Brain microvascular endothelial cell (primary cell): ENCODE measurements around the gene SPRED2.

ENCODE experiments used
- DNase-seq: peaks from one replicate; pipeline ENCODE4 v3.0.0-alpha.2; 2020
- H3K27ac ChIP-seq: fragments of 250-450 bp; sonication (Bioruptor Pico); 2 replicates; pipeline ENCODE4 v1.5.1; 2020; ENCODE audit warnings: mild to moderate bottlenecking, moderate library complexity
- H3K27me3 ChIP-seq: fragments of 250-450 bp; sonication (Bioruptor Pico); replicated peaks from 2 replicates; pipeline ENCODE4 v1.5.1; 2020; ENCODE audit warnings: mild to moderate bottlenecking
- H3K36me3 ChIP-seq: fragments of 250-450 bp; sonication (Bioruptor Pico); replicated peaks from 2 replicates; pipeline ENCODE4 v1.5.1; 2020; ENCODE audit warnings: mild to moderate bottlenecking
- H3K4me3 ChIP-seq: 2 replicates; pipeline ENCODE4 v1.5.1; 2011; ENCODE audit warnings: low read depth, mild to moderate bottlenecking, control low read depth, low read length, moderate library complexity
- in situ Hi-C: cut with HindIII; loops from 2 replicates; pipeline ENCODE4 v1.10.0; 2017; ENCODE audit warnings: low sequenced_read_pairs, low pct_ligation_motif_present
- TF ChIP-seq, protein P1 (sequence below): IDR thresholded peaks from 2 replicates; pipeline ENCODE4 v1.5.1; 2011; ENCODE audit warnings: low read depth, mild to moderate bottlenecking, moderate library complexity, low read length, control low read depth, inconsistent platforms; ENCODE audit errors: missing control alignments

The SPRED2 gene

DNA sequence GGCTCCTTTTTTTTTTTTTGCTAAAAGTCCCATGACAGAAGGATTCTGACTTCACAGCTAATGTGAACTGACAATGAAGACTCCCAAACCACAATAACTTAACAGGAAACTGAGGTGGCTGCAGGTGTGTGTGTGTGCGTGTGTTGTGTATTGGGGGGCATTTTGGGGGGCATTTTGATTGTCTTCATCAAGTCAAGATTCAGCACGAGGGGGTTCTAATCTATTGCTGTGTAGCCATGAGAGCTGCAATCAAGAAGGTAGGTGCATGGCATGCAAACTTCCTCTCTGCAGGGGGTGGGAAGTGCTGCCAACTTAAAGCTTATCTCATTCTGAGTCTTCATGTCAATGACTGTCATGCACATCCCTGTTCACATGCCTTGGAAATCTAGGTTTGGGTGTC lies 25.2 kb downstream of the SPRED2 start:
- Histone ChIP-seq H3K27me3 (no peaks in the 10 kb centered on the region), H3K4me3 (no peak overlapping the region), H3K27ac (no peak overlapping the region), H3K36me3 (no peaks in the 10 kb centered on the region)
- TF ChIP-seq, protein P1, sequence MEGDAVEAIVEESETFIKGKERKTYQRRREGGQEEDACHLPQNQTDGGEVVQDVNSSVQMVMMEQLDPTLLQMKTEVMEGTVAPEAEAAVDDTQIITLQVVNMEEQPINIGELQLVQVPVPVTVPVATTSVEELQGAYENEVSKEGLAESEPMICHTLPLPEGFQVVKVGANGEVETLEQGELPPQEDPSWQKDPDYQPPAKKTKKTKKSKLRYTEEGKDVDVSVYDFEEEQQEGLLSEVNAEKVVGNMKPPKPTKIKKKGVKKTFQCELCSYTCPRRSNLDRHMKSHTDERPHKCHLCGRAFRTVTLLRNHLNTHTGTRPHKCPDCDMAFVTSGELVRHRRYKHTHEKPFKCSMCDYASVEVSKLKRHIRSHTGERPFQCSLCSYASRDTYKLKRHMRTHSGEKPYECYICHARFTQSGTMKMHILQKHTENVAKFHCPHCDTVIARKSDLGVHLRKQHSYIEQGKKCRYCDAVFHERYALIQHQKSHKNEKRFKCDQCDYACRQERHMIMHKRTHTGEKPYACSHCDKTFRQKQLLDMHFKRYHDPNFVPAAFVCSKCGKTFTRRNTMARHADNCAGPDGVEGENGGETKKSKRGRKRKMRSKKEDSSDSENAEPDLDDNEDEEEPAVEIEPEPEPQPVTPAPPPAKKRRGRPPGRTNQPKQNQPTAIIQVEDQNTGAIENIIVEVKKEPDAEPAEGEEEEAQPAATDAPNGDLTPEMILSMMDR: no peak
- no peak for DNase-seq
- in situ Hi-C loops: no loop called here

DNA sequence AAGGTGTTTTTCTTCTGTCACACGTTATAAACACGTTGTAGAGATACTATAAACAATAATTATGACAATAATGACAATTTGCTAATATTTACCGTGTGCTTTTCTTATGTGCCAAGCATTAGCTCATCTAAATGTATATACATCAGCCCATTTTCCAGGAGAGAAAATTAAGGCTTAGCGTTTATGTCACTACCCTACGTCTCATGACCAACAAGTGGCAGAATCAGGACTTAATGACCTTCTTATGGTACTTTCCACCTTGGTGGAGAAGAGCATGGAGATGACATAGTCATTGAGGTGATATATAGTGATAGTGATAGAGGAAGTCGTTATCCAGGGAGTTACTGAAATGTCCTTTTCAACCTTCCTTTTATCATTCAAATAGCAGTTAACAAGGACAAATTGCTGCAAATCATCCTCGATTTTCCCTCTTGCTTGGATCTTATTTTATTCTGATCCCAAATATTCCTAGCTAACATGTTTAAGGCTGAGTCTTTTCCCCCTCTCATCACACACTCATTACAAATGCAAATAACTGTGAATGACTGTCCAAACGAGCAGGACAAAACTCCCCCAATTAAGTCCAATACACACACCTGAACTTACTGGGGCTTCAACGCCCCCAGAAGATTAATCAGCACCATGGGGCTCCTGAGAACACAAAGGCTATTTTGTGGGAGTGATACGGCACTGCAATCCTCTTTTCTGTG lies 27.3 kb downstream of the SPRED2 start:
- TF ChIP-seq, protein P1: no peak
- no peak overlapping the region for H3K27ac ChIP-seq

DNA sequence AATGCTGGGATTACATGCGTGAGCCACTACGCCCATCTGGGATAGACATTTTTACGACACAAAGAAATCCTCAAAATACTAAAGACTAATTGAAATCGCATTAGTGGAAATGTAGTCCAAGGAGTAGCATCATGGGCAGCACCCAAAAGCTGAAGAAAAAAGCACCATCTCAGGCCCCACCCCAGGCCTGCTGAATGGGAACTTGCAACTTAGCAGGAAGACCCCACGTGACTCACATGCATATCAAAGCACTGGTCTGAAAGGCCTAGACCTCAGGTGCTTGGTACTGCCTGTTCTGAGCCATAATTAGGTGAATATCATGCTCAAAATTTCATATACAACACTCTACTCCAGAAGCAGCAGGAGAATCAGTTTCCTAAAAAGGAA lies 28.9 kb downstream of the SPRED2 start:
- Histone ChIP-seq H3K4me3 (no peak overlapping the region), H3K27me3 (no peaks in the 10 kb centered on the region), H3K27ac (no peak overlapping the region), H3K36me3 (no peaks in the 10 kb centered on the region)
- DNase-seq: no peak
- TF ChIP-seq, protein P1: no peak
- in situ Hi-C loops: no loop called here

More for the DNA sequence above, 27.3 kb downstream of the SPRED2 start:
- no peak overlapping the region for H3K4me3 ChIP-seq
- in situ Hi-C loops: no loop called here
- no peak for DNase-seq
- no peaks in the 10 kb centered on the region for H3K36me3 ChIP-seq
- H3K27me3 ChIP-seq: no peaks in the 10 kb centered on the region

DNA sequence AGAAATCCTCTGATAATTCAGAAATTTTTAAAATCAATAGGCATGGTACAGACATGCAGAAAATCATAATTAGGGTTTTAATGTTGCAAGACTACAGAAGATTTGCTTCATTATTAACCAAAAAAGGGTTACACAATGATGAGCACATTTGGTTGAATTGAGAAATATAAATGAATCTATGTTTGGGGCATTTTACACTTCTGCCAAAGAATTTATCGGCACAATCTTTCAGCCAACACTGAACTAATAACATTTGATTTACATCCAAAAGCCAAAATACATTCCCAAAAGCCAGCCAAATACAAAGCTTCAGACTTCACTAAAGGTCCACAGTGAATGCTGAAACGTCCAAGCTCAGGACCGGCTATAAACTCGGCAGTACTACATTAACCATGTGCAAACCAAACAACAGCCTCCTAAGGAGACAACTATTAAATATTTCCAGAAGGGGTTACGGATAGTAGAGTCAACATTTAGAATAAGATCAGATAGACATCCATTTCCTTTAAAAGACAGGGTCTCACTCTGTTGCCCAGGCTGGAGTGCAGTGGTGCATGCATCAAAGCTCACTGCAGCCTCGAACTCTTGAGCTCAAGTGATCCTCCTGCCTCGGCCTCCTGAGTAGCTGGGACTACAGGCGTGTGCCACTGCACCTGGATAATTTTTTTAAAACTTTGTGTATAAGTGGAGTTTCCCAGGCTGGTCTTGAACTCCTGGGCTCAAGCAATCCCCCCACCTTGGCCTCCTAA lies 29.4 kb downstream of the SPRED2 start:
- TF ChIP-seq, protein P1: no peak
- H3K36me3 ChIP-seq: no peaks in the 10 kb centered on the region
- H3K27ac ChIP-seq: no peak overlapping the region
- in situ Hi-C loops: no loop called here
- no peak for DNase-seq
- no peak overlapping the region for H3K4me3 ChIP-seq
- H3K27me3 ChIP-seq: no peaks in the 10 kb centered on the region

DNA sequence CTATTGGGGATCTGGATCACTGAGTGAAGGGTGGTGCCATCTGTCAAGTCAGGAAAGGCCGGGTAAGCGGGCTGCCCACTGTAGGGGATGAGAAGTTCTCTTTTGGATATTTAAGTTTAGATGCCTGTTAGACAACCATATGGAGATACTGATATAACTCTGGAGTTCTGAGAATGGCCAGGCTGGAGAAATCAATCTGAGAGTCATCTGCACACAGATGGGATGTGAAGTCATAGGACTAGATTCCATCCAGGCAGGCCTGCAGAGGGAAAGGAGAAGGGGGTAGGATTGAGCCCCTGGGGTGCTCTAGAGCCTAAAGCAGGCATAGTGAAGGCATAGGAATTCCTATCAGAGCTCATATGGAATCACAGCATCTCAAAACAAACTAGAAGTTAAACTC lies 30.1 kb downstream of the SPRED2 start:
- no peak overlapping the region for H3K4me3 ChIP-seq
- in situ Hi-C loops: no loop called here
- H3K36me3 ChIP-seq: no peaks in the 10 kb centered on the region
- TF ChIP-seq, protein P1: no peak
- no peaks in the 10 kb centered on the region for H3K27me3 ChIP-seq
- H3K27ac ChIP-seq: no peak overlapping the region
- no peak for DNase-seq
